ENCODE measurements around the gene KIRREL3. TPM values are rescaled to one million over a fixed set of nuclear protein-coding genes. Genes with fewer than 3 reads are reported as not detected.

KIRREL3 gene
- total and polyA plus RNA-seq, 10 donors: 0.50 to 5.4 (median 2.0) TPM

GRCh38 chr11:126595560-126595959, 405.0 kb downstream of the KIRREL3 start:
- Histone ChIP-seq H3K27ac (no peak overlapping the region), H3K9me3 (peaks cover 0 to 5% (median 0%) of the 10 kb centered on the region in 8 donors), H3K4me3 (no peak overlapping the region), H3K4me1 (no peaks in the 10 kb centered on the region), H3K27me3 (replicated peaks in 1 of 7) (peaks cover 0 to 3% (median 0%) of the 10 kb centered on the region in 7 donors), H3K36me3 (no peaks in the 10 kb centered on the region)
- DNase-seq: peak; percentile 32
- intact Hi-C loops (cut with DNase I; ENCODE audit: low total_unique reads): no loop called here
- WGBS, 5 donors: 75 to 95% (median 86%) methylated on average over 3 of the region's 3 CpGs; no CpG with 5 or more reads in 1 of the 5 donors
- TF ChIP-seq POLR2AphosphoS5 (IDR thresholded peaks at IDR 0.05) (no peak), CTCF (IDR thresholded peaks at IDR 0.05 in 8 of 11, conservative IDR thresholded peaks at IDR 0.05 in 3 of 11) (no peak), POLR2A (IDR thresholded peaks at IDR 0.05) (no peak)

DNA sequence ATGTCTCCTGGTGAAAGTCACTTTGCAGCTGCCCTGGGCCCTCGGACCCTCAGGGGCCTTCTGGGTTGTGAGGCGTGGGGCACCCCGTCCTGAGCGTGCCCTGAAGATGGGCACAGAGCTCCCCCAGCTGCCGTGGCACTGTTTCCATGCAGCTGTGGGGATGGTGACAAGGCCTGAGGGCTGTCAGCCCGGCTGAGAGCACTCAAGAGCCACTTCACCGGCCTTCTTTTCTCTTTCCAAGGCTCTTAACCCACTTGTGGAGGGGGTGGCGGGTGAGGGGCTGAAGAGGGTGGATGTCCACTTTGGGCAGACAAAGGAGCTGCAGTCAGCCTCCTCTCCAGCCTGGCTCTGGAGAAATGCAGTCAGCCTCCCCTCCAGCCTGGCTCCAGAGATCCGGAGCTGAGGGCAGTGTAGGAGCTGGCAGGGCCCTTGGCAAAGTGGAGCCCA, 405.6 kb downstream of the KIRREL3 start:
- Histone ChIP-seq H3K4me1 (no peaks in the 10 kb centered on the region), H3K9me3 (peaks cover 0 to 5% (median 0%) of the 10 kb centered on the region in 8 donors), H3K27ac (no peak overlapping the region), H3K4me3 (no peak overlapping the region), H3K36me3 (no peaks in the 10 kb centered on the region), H3K27me3 (replicated peaks in 1 of 7) (no peaks in the 10 kb centered on the region)
- intact Hi-C loops (cut with DNase I; ENCODE audit: low total_unique reads): no loop called here
- TF ChIP-seq CTCF (IDR thresholded peaks at IDR 0.05 in 8 of 11, conservative IDR thresholded peaks at IDR 0.05 in 3 of 11): no peak
- TF ChIP-seq POLR2A (IDR thresholded peaks at IDR 0.05): no peak
- no peak for TF ChIP-seq POLR2AphosphoS5 (IDR thresholded peaks at IDR 0.05)
- DNase-seq: peak; percentile 59
- WGBS, 5 donors: 58 to 75% (median 71%) methylated on average over 9 of the region's 9 CpGs

GRCh38 chr11:126592496-126593410, 407.8 kb downstream of the KIRREL3 start:
- no peak for TF ChIP-seq POLR2A (IDR thresholded peaks at IDR 0.05)
- TF ChIP-seq POLR2AphosphoS5 (IDR thresholded peaks at IDR 0.05): no peak
- no peak for TF ChIP-seq CTCF (IDR thresholded peaks at IDR 0.05 in 8 of 11, conservative IDR thresholded peaks at IDR 0.05 in 3 of 11)
- Histone ChIP-seq H3K4me3 (no peak overlapping the region), H3K27me3 (replicated peaks in 1 of 7) (no peaks in the 10 kb centered on the region), H3K4me1 (no peaks in the 10 kb centered on the region), H3K36me3 (no peaks in the 10 kb centered on the region), H3K27ac (no peak overlapping the region), H3K9me3 (no peaks in the 10 kb centered on the region)
- intact Hi-C loops (cut with DNase I; ENCODE audit: low total_unique reads): no loop called here
- peak; percentile 52 for DNase-seq
- 82 to 91% (median 87%) methylated on average over 20 to 21 of the region's 21 CpGs for WGBS, 5 donors

- WGBS, 5 donors: 69 to 91% (median 81%) methylated on average over 5 to 6 of the region's 6 CpGs
- intact Hi-C loops (cut with DNase I; ENCODE audit: low total_unique reads): no loop called here
- DNase-seq: peak; percentile 51
Observed at GRCh38 chr11:126591966-126592489, 408.5 kb downstream of the KIRREL3 start.

More at GRCh38 chr11:126591966-126592489, 408.5 kb downstream of the KIRREL3 start:
- peaks cover 0 to 3% (median 0%) of the 10 kb centered on the region in 7 donors for H3K27me3 ChIP-seq (replicated peaks in 1 of 7)
- no peaks in the 10 kb centered on the region for H3K4me1 ChIP-seq
- no peaks in the 10 kb centered on the region for H3K36me3 ChIP-seq
- H3K27ac ChIP-seq: no peak overlapping the region
- TF ChIP-seq POLR2A (IDR thresholded peaks at IDR 0.05) (no peak), CTCF (IDR thresholded peaks at IDR 0.05 in 8 of 11, conservative IDR thresholded peaks at IDR 0.05 in 3 of 11) (no peak)
- no peaks in the 10 kb centered on the region for H3K9me3 ChIP-seq
- H3K4me3 ChIP-seq: no peak overlapping the region
